ENCODE measurements around the gene THRAP3.
A peak's percentile ranks its signal among the peaks of the same experiment; 100 is the strongest.

The THRAP3 gene

GRCh38 chr1:36306902-36307456 is 82.7 kb downstream of the THRAP3 start:
- H3K36me3 ChIP-seq (ENCODE audit: control insufficient read depth, insufficient read depth, low read length): peaks cover 20% of the 10 kb centered on the region
- peak overlapping the region; percentile 74 for H3K27ac ChIP-seq (ENCODE audit: insufficient read depth, low read length, poor library complexity, severe bottlenecking)
- H3K4me3 ChIP-seq (ENCODE audit: insufficient read depth, low read depth, low read length, poor library complexity, severe bottlenecking): peak overlapping the region; percentile 65
- DNase-seq: peak; percentile 86 to 90 (median 87)
- no peaks in the 10 kb centered on the region for H3K27me3 ChIP-seq (replicated peaks; ENCODE audit: control insufficient read depth, insufficient read depth, low read length, poor library complexity, severe bottlenecking)
- no peaks in the 10 kb centered on the region for H3K9me3 ChIP-seq (ENCODE audit: control insufficient read depth, low read length)
- peaks cover 4% of the 10 kb centered on the region for H3K4me1 ChIP-seq (ENCODE audit: control insufficient read depth, insufficient read depth, low read length, poor library complexity, severe bottlenecking)

GRCh38 chr1:36307601-36308330 is 83.5 kb downstream of the THRAP3 start:
- H3K36me3 ChIP-seq (ENCODE audit: control insufficient read depth, insufficient read depth, low read length): peaks cover 12% of the 10 kb centered on the region
- H3K4me3 ChIP-seq (ENCODE audit: insufficient read depth, low read depth, low read length, poor library complexity, severe bottlenecking): peak overlapping the region; percentile 65
- no peak overlapping the region for H3K27ac ChIP-seq (ENCODE audit: insufficient read depth, low read length, poor library complexity, severe bottlenecking)
- no peaks in the 10 kb centered on the region for H3K27me3 ChIP-seq (replicated peaks; ENCODE audit: control insufficient read depth, insufficient read depth, low read length, poor library complexity, severe bottlenecking)
- no peaks in the 10 kb centered on the region for H3K9me3 ChIP-seq (ENCODE audit: control insufficient read depth, low read length)
- no peak for DNase-seq
- H3K4me1 ChIP-seq (ENCODE audit: control insufficient read depth, insufficient read depth, low read length, poor library complexity, severe bottlenecking): peaks cover 4% of the 10 kb centered on the region

DNA sequence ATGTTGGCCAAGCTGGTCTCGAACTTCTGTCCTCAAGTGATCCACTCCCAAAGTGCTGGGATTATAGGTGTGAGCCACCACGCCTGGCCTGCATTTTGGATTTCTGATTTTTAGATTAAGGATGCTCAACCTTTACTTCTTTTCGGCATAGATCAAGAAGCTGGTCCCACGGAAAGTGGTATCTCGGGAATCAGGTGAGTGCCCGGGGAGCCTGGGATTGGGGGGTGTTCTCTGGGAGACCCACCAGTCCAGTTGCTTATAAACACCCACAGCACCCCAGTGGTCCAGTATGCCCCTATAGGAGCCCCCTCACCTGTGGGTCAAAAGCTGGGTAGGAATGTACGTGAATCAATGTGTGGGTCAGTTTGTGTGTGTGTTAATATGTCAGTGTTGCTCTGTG is 85.2 kb downstream of the THRAP3 start:
- Histone ChIP-seq H3K9me3 (ENCODE audit: control insufficient read depth, low read length) (no peaks in the 10 kb centered on the region), H3K4me3 (ENCODE audit: insufficient read depth, low read depth, low read length, poor library complexity, severe bottlenecking) (no peak overlapping the region), H3K36me3 (ENCODE audit: control insufficient read depth, insufficient read depth, low read length) (no peaks in the 10 kb centered on the region), H3K27me3 (replicated peaks; ENCODE audit: control insufficient read depth, insufficient read depth, low read length, poor library complexity, severe bottlenecking) (no peaks in the 10 kb centered on the region), H3K4me1 (ENCODE audit: control insufficient read depth, insufficient read depth, low read length, poor library complexity, severe bottlenecking) (peaks cover 4% of the 10 kb centered on the region), H3K27ac (ENCODE audit: insufficient read depth, low read length, poor library complexity, severe bottlenecking) (no peak overlapping the region)
- DNase-seq: no peak

DNA sequence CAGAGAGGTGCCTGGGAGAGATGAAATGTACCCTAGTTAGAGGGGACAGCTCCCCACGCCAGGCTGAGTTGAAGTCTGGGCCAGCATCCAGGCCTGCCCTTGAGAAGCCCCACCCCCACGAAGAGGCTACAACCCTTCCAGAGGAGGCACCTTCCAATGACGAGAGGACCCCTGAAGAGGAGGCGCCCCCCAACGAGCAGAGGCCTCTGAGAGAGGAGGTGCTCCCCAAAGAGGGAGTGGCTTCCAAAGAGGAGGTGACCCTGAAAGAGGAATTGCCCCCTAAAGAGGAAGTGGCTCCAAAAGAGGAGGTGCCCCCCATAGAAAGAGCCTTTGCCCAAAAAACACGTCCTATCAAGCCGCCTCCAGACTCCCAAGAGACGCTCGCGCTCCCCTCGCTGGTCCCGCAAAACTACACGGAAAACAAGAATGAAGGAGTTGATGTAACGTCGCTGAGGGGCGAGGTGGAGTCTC is 96.1 kb downstream of the THRAP3 start:
- Histone ChIP-seq H3K4me3 (ENCODE audit: insufficient read depth, low read depth, low read length, poor library complexity, severe bottlenecking) (peak overlapping the region; percentile 46), H3K27ac (ENCODE audit: insufficient read depth, low read length, poor library complexity, severe bottlenecking) (no peak overlapping the region), H3K4me1 (ENCODE audit: control insufficient read depth, insufficient read depth, low read length, poor library complexity, severe bottlenecking) (peaks cover 29% of the 10 kb centered on the region), H3K9me3 (ENCODE audit: control insufficient read depth, low read length) (no peaks in the 10 kb centered on the region), H3K36me3 (ENCODE audit: control insufficient read depth, insufficient read depth, low read length) (no peaks in the 10 kb centered on the region), H3K27me3 (replicated peaks; ENCODE audit: control insufficient read depth, insufficient read depth, low read length, poor library complexity, severe bottlenecking) (no peaks in the 10 kb centered on the region)
- DNase-seq: no peak

- no peaks in the 10 kb centered on the region for H3K36me3 ChIP-seq (ENCODE audit: control insufficient read depth, insufficient read depth, low read length)
- no peaks in the 10 kb centered on the region for H3K9me3 ChIP-seq (ENCODE audit: control insufficient read depth, low read length)
- H3K4me1 ChIP-seq (ENCODE audit: control insufficient read depth, insufficient read depth, low read length, poor library complexity, severe bottlenecking): peaks cover 29% of the 10 kb centered on the region
- no peaks in the 10 kb centered on the region for H3K27me3 ChIP-seq (replicated peaks; ENCODE audit: control insufficient read depth, insufficient read depth, low read length, poor library complexity, severe bottlenecking)
- peak overlapping the region; percentile 46 for H3K4me3 ChIP-seq (ENCODE audit: insufficient read depth, low read depth, low read length, poor library complexity, severe bottlenecking)
- no peak for DNase-seq
- no peak overlapping the region for H3K27ac ChIP-seq (ENCODE audit: insufficient read depth, low read length, poor library complexity, severe bottlenecking)
Measured at GRCh38 chr1:36320767-36321118, 96.5 kb downstream of the THRAP3 start.

- Histone ChIP-seq H3K4me1 (ENCODE audit: control insufficient read depth, insufficient read depth, low read length, poor library complexity, severe bottlenecking) (peaks cover 29% of the 10 kb centered on the region), H3K4me3 (ENCODE audit: insufficient read depth, low read depth, low read length, poor library complexity, severe bottlenecking) (peak overlapping the region; percentile 46), H3K9me3 (ENCODE audit: control insufficient read depth, low read length) (no peaks in the 10 kb centered on the region), H3K27me3 (replicated peaks; ENCODE audit: control insufficient read depth, insufficient read depth, low read length, poor library complexity, severe bottlenecking) (no peaks in the 10 kb centered on the region), H3K36me3 (ENCODE audit: control insufficient read depth, insufficient read depth, low read length) (no peaks in the 10 kb centered on the region), H3K27ac (ENCODE audit: insufficient read depth, low read length, poor library complexity, severe bottlenecking) (no peak overlapping the region)
- no peak for DNase-seq
Measured at GRCh38 chr1:36321119-36321951, 97.1 kb downstream of the THRAP3 start.

DNA sequence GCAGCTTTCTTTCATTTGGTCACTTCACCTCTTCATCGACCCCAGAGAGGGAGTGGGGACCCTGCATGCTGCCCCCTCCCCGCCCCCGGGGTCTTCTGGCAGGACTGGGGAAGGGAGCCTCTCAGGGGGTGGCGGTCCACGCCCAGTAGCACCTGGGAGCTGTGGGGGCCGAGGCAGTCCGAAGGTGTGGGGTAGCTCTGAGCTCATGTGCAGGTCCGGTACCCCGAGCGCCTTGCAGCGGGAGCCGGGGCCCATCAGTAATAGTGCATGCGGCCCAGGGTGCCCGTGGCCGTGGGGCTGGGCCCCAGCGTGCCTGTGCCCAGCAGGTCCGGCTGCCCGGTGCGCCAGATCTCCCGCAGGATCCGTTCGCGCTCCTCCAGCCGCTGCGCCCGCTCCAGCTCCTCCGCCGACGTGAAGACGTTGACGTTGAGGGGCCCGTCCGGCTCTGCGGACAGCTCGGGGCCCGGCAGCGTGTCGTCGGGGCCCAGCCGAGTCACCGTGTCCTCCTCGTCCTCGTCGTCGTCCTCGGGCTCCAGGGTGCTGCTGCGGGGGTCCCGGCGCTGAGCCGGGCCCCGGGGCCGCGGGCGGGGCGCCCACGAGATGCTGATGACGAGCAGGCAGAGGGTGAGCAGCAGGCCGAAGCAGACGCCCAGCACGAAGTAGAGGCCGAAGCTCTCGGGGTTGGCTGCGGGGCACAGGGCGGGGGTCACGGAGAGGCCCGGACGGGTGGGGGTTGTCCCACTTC is 98.0 kb downstream of the THRAP3 start:
- Histone ChIP-seq H3K9me3 (ENCODE audit: control insufficient read depth, low read length) (no peaks in the 10 kb centered on the region), H3K4me1 (ENCODE audit: control insufficient read depth, insufficient read depth, low read length, poor library complexity, severe bottlenecking) (peaks cover 29% of the 10 kb centered on the region), H3K4me3 (ENCODE audit: insufficient read depth, low read depth, low read length, poor library complexity, severe bottlenecking) (peak overlapping the region; percentile 67), H3K36me3 (ENCODE audit: control insufficient read depth, insufficient read depth, low read length) (no peaks in the 10 kb centered on the region), H3K27ac (ENCODE audit: insufficient read depth, low read length, poor library complexity, severe bottlenecking) (no peak overlapping the region), H3K27me3 (replicated peaks; ENCODE audit: control insufficient read depth, insufficient read depth, low read length, poor library complexity, severe bottlenecking) (no peaks in the 10 kb centered on the region)
- no peak for DNase-seq

GRCh38 chr1:36322786-36323635 is 98.8 kb downstream of the THRAP3 start:
- H3K36me3 ChIP-seq (ENCODE audit: control insufficient read depth, insufficient read depth, low read length): no peaks in the 10 kb centered on the region
- peak overlapping the region; percentile 32 for H3K27ac ChIP-seq (ENCODE audit: insufficient read depth, low read length, poor library complexity, severe bottlenecking)
- peaks cover 29% of the 10 kb centered on the region for H3K4me1 ChIP-seq (ENCODE audit: control insufficient read depth, insufficient read depth, low read length, poor library complexity, severe bottlenecking)

More at GRCh38 chr1:36322786-36323635, 98.8 kb downstream of the THRAP3 start:
- DNase-seq: no peak
- no peaks in the 10 kb centered on the region for H3K27me3 ChIP-seq (replicated peaks; ENCODE audit: control insufficient read depth, insufficient read depth, low read length, poor library complexity, severe bottlenecking)
- peak overlapping the region; percentile 67 for H3K4me3 ChIP-seq (ENCODE audit: insufficient read depth, low read depth, low read length, poor library complexity, severe bottlenecking)
- H3K9me3 ChIP-seq (ENCODE audit: control insufficient read depth, low read length): no peaks in the 10 kb centered on the region

Measured in effector memory CD4-positive, alpha-beta T cell (primary cell).